ENCODE measurements around the gene VPS50.

DNA sequence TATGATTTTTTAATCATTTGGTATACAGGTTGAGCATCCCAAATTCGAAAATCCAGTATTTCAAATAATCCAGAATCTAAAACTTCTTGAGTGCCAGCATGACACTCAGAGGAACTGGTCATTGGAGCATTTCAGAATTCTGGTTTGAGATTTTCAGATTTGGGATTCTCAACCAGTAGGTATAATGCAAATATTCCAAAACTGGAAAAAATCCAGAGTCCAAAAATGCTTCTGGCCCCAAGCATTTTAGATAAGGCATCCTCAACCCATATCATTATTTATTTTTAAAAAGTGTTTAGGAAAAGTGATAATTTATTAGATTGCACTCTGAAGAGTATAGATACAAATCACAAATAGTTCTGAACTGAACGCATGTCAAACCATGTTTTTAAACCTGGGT lies 120.7 kb downstream of the VPS50 start:
- TF ChIP-seq, protein P1, sequence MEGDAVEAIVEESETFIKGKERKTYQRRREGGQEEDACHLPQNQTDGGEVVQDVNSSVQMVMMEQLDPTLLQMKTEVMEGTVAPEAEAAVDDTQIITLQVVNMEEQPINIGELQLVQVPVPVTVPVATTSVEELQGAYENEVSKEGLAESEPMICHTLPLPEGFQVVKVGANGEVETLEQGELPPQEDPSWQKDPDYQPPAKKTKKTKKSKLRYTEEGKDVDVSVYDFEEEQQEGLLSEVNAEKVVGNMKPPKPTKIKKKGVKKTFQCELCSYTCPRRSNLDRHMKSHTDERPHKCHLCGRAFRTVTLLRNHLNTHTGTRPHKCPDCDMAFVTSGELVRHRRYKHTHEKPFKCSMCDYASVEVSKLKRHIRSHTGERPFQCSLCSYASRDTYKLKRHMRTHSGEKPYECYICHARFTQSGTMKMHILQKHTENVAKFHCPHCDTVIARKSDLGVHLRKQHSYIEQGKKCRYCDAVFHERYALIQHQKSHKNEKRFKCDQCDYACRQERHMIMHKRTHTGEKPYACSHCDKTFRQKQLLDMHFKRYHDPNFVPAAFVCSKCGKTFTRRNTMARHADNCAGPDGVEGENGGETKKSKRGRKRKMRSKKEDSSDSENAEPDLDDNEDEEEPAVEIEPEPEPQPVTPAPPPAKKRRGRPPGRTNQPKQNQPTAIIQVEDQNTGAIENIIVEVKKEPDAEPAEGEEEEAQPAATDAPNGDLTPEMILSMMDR (IDR thresholded peaks at IDR 0.05): no peak
- no peak for TF ChIP-seq POLR2A (IDR thresholded peaks at IDR 0.05)
- TF ChIP-seq POLR2AphosphoS5 (IDR thresholded peaks at IDR 0.05): no peak
